ENCODE data around the gene SVOP. TPM values are rescaled to one million over a fixed set of nuclear protein-coding genes. Genes with fewer than 3 reads are reported as not detected.
"Not testable (repeated sequence)": the region's sequence is repeated elsewhere in the genome, so short reads cannot be mapped to it uniquely, and the experiment has no call there.

SVOP gene
- total RNA-seq, 4 donors from 2014 or later: 0.18 to 1.2 TPM; not detected in 2

DNA sequence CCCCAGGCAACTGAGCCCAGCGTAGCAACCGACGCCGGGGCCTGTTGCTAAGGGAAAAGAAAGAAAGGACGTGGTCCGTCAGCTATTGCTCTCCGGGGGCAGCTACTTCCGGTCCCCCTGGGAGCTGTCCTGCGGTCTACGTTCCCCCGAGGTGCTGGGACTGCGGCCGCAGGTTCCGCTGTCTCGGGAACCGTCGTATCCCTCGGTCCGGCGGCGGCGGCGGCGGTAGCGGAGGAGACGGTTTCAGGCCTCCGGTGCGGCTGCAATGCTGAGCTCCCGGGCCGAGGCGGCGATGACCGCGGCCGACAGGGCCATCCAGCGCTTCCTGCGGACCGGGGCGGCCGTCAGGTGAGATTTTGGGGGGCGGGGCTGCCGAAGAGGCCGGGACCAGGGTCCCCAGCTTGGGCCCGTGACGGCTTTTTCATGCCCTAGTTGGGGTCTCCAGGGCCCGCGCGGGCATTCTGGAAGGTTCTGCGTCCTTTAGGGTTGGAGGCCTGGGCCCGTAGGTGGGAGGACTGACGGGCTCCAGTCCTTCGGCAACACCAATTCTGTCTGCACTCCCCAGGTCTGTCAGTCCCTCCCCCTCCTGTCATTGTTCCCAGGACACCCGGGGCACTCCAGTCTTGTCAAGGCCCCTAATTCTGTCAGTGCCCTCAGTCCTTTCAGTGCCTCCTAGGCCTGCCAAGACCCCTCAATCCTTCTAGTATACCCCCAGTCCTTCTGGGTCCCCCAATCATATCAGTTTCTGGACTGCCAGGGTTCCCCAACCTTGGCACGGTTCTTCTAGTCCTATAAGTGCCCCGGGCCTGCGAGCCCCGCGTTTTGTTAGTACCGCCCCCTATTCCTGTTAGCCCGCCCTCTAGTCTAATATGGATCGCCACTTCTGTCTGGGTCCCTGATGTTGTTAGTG lies 31.8 kb upstream of the SVOP start, which contains the start of gene USP30:
Gene USP30, plus strand, starts transcription at position 163 of the 910 bp plus-strand sequence. Its CDS starts 103 bp downstream, at position 266.
- Histone ChIP-seq H3K4me1 (peaks cover 0 to 14% (median 0%) of the 10 kb centered on the region in 4 donors), H3K9me3 (no peaks in the 10 kb centered on the region), H3K27ac (peak within 1 kb of the TSS; percentile 85 to 94 (median 88)), H3K36me3 (peaks cover 0 to under 1% (median 0%) of the 10 kb centered on the region in 3 donors), H3K4me3 (peak within 1 kb of the TSS; percentile 61 to 97 (median 83)), H3K27me3 (no peaks in the 10 kb centered on the region)
- DNase-seq: peak; percentile 79 to 92 (median 89)
- TF ChIP-seq POLR2A (IDR thresholded peaks at IDR 0.05): peak; percentile 53
- TF ChIP-seq, protein P1, sequence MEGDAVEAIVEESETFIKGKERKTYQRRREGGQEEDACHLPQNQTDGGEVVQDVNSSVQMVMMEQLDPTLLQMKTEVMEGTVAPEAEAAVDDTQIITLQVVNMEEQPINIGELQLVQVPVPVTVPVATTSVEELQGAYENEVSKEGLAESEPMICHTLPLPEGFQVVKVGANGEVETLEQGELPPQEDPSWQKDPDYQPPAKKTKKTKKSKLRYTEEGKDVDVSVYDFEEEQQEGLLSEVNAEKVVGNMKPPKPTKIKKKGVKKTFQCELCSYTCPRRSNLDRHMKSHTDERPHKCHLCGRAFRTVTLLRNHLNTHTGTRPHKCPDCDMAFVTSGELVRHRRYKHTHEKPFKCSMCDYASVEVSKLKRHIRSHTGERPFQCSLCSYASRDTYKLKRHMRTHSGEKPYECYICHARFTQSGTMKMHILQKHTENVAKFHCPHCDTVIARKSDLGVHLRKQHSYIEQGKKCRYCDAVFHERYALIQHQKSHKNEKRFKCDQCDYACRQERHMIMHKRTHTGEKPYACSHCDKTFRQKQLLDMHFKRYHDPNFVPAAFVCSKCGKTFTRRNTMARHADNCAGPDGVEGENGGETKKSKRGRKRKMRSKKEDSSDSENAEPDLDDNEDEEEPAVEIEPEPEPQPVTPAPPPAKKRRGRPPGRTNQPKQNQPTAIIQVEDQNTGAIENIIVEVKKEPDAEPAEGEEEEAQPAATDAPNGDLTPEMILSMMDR (IDR thresholded peaks at IDR 0.05): no peak

DNA sequence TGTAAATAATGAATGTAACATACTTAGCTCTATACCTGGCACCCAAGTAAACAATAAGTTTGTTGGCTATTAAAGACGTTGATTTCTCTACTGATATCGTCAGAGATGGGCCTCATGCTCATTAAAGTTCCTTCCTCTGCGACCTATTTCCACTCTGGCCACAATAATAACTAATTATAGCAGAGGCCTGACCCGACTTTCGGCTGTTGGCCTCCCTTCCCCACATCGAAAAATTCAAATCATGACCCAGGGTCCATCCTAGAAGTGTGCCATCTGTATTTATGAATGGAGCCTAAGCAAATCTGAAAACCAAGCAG lies 31.2 kb upstream of the SVOP start:
- Histone ChIP-seq H3K4me1 (peaks cover 0 to 14% (median 0%) of the 10 kb centered on the region in 4 donors), H3K27ac (peak overlapping the region; percentile 85 to 94 (median 88)), H3K9me3 (no peaks in the 10 kb centered on the region), H3K4me3 (peak overlapping the region; percentile 61 to 97 (median 83)), H3K36me3 (no peaks in the 10 kb centered on the region), H3K27me3 (no peaks in the 10 kb centered on the region)
- DNase-seq: no peak
- TF ChIP-seq, protein P1 (IDR thresholded peaks at IDR 0.05): no peak
- no peak for TF ChIP-seq POLR2A (IDR thresholded peaks at IDR 0.05)

DNA sequence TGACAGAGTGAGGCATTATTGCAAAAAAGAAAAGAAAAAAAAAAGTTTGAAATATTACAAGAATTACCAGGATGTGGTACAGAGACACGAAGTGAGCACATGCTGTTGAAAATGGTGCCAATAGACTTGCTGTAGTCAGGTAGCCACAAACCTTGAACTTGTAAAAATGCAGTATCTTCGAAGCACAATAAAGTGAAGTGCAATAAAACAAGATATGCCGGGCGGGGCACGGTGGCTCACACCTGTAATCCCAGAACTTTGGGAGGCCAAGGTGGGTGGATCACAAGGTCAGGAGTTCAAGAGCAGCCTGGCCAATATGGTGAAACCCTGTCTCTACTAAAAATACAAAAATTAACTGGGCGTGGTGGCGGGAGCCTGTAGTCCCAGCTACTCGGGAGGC lies 28.9 kb upstream of the SVOP start:
- H3K4me3 ChIP-seq, H3K27me3 ChIP-seq, H3K27ac ChIP-seq, DNase-seq, H3K9me3 ChIP-seq, H3K36me3 ChIP-seq: not testable (repeated sequence)
- H3K4me1 ChIP-seq: peaks cover 0 to 14% (median 0%) of the 10 kb centered on the region in 4 donors

DNA sequence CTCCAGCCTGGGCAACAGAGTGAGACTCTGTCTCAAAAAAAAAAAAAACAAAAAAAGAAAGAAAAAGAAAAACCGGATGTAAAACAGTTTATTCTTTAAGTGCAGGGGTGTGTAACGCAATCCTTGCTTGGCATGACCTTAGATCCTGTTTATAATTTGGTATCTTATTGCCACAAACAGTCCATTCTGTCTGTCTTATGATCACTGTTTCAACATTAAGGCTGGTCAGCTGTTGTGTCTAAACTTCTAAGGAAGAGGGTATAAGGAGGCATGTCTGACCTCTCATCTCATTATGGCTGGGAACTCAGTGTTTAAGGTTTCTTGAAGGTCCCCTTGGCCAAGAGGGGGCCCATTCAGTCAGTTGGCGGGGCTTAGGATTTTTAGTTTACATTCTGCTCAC lies 27.8 kb upstream of the SVOP start:
- not testable (repeated sequence) for DNase-seq, H3K9me3 ChIP-seq, H3K4me1 ChIP-seq, H3K4me3 ChIP-seq, H3K27ac ChIP-seq, H3K27me3 ChIP-seq, H3K36me3 ChIP-seq

DNA sequence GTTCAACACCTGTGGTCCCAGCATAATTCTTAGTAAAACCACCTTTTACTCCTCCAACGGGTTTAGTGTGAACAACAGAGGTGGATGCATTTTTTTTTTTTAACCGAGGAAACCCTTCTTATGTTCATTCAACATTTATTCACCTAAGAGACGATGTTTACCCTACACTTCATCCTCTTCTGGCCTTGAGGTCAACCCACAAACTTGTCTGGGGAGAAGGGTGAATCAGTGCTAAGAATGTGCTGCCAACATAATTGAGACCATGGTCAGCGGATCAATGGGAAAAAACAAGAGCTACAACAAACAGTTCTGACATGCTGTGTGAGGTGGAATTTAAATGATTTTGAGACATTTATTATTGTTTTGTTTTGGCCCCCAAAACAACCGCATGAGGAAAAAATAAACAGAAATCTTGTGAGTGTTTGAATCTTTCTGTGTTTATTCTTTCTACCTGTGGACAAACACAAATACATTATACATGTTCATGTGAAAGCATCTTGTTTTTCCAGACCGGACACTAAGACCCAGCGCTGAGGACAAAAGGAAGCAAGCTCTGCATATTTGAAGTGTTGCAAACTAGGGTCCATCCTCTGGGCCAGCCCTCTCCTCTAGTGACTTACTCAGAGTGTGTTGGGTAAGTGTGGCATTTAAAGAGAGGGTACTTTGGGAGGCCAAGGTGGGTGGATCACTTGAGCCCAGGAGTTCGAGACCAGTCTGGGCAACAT lies 26.4 kb upstream of the SVOP start:
- H3K27me3 ChIP-seq: no peaks in the 10 kb centered on the region
- H3K9me3 ChIP-seq: no peaks in the 10 kb centered on the region
- no peak overlapping the region for H3K4me3 ChIP-seq
- no peak for DNase-seq
- no peaks in the 10 kb centered on the region for H3K36me3 ChIP-seq
- no peak overlapping the region for H3K27ac ChIP-seq
- no peak for TF ChIP-seq POLR2A (IDR thresholded peaks at IDR 0.05)
- TF ChIP-seq, protein P1 (IDR thresholded peaks at IDR 0.05): no peak
- peaks cover 0 to 4% (median 0%) of the 10 kb centered on the region in 4 donors for H3K4me1 ChIP-seq

DNA sequence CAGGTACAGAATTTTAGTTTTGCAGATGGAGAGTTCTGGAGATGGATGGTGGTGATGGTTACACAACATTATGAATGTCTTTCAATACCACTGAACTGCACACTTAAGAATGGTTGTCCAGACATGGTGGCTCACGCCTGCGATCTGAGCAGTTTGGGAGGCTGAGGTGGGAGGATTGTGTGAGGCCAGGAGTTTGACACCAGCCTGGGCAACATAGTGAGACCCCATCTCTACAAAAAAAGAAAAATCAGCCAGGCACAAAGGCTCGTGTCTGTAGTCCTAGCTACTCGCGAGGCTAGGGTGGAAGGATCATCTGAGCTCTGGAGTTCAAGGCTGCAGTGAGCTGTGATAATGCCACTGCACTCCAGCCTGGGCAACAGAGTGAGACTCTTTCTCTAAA lies 23.4 kb upstream of the SVOP start:
- TF ChIP-seq, protein P1 (IDR thresholded peaks at IDR 0.05): no peak
- no peak for TF ChIP-seq POLR2A (IDR thresholded peaks at IDR 0.05)
- H3K4me1 ChIP-seq: no peaks in the 10 kb centered on the region
- H3K27me3 ChIP-seq: no peaks in the 10 kb centered on the region
- H3K4me3 ChIP-seq: no peak overlapping the region
- DNase-seq: no peak
- H3K9me3 ChIP-seq: peaks cover 0 to 4% (median 0%) of the 10 kb centered on the region in 4 donors
- no peak overlapping the region for H3K27ac ChIP-seq
- H3K36me3 ChIP-seq: no peaks in the 10 kb centered on the region

Measured in Peyer's patch (tissue), 4 donors.